HEK293T (cell line): Measurements from ENCODE around the gene SIRPA.

Experiments used
- ARNT ChIP-seq: fragments of 450-650 bp; IDR thresholded peaks from 2 replicates; pipeline ENCODE4 v1.6.1; 2017; ENCODE audit warnings: mild to moderate bottlenecking
- BHLHE40 ChIP-seq: fragments of 450-650 bp; IDR thresholded peaks from 2 replicates; pipeline ENCODE4 v1.6.1; 2016; ENCODE audit warnings: mild to moderate bottlenecking, moderate library complexity, borderline replicate concordance
- ELF4 ChIP-seq: fragments of 450-650 bp; IDR thresholded peaks from 2 replicates; pipeline ENCODE4 v1.6.1; 2017; ENCODE audit warnings: antibody characterized with exemption
- FOXA1 ChIP-seq: fragments of 450-650 bp; IDR thresholded peaks from 2 replicates; pipeline ENCODE4 v1.6.1; 2016; ENCODE audit warnings: mild to moderate bottlenecking
- FOXM1 ChIP-seq: fragments of 450-650 bp; IDR thresholded peaks from 2 replicates; pipeline ENCODE4 v1.6.1; 2017; ENCODE audit warnings: mild to moderate bottlenecking, borderline replicate concordance
- HDGF ChIP-seq: fragments of 450-650 bp; IDR thresholded peaks from 2 replicates; pipeline ENCODE4 v1.6.1; 2017; ENCODE audit warnings: antibody characterized with exemption, borderline replicate concordance
- LEF1 ChIP-seq: fragments of 450-650 bp; IDR thresholded peaks from 2 replicates; pipeline ENCODE4 v1.6.1; 2017; ENCODE audit warnings: mild to moderate bottlenecking, borderline replicate concordance
- NFRKB ChIP-seq: fragments of 450-650 bp; IDR thresholded peaks from 2 replicates; pipeline ENCODE4 v1.6.1; 2016; ENCODE audit warnings: mild to moderate bottlenecking, moderate library complexity
- SP1 ChIP-seq: fragments of 450-650 bp; IDR thresholded peaks from 2 replicates; pipeline ENCODE4 v1.6.1; 2017
- SUZ12 ChIP-seq: fragments of 450-650 bp; IDR thresholded peaks from 2 replicates; pipeline ENCODE4 v1.6.1; 2016; ENCODE audit warnings: mild to moderate bottlenecking
- TARDBP ChIP-seq: fragments of 450-650 bp; IDR thresholded peaks from 2 replicates; pipeline ENCODE4 v1.6.1; 2016
- ZNF384 ChIP-seq: fragments of 450-650 bp; IDR thresholded peaks from 2 replicates; pipeline ENCODE4 v1.6.1; 2016
- TF ChIP-seq, protein P1 (sequence below): fragments of 450-650 bp; IDR thresholded peaks from 2 replicates; pipeline ENCODE4 v1.6.1; 2016

DNA sequence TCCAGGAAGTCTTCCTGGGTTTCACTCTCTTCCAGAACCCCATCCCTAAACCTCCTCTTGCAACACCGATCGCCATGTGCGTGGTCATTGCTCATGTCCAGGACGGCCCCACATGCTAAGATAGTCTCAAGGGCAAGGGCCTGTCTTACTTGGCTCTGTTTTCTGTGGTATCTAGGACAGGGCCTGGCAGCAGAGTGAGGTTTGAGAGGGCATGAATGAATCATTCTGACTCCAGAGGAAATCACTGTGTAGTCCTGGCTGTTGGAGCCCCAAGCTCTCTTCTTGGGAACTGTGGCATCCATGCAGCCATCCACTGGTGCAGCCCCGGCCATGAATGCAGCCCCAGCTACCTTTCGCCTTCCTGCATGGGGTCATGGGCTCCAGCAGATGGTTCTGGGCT lies 12.4 kb downstream of the SIRPA start:
- TF ChIP-seq ZNF384, result no peak
- TF ChIP-seq TARDBP, result no peak
- no peak for TF ChIP-seq SUZ12
- no peak for TF ChIP-seq ELF4
- no peak for TF ChIP-seq NFRKB
- TF ChIP-seq FOXM1, result no peak
- TF ChIP-seq ARNT, result no peak
- no peak for TF ChIP-seq BHLHE40
- no peak for TF ChIP-seq SP1
- TF ChIP-seq FOXA1, result no peak
- no peak for TF ChIP-seq HDGF
- no peak for TF ChIP-seq LEF1
- TF ChIP-seq, protein P1, sequence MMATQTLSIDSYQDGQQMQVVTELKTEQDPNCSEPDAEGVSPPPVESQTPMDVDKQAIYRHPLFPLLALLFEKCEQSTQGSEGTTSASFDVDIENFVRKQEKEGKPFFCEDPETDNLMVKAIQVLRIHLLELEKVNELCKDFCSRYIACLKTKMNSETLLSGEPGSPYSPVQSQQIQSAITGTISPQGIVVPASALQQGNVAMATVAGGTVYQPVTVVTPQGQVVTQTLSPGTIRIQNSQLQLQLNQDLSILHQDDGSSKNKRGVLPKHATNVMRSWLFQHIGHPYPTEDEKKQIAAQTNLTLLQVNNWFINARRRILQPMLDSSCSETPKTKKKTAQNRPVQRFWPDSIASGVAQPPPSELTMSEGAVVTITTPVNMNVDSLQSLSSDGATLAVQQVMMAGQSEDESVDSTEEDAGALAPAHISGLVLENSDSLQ, result no peak
